EL (cell line): ENCODE data around the gene PPP1R12C.

ENCODE experiments used
- DNase-seq: peaks from one replicate; pipeline ENCODE4 v3.0.0-alpha.2; 2016

PPP1R12C gene

GRCh38 chr19:55088543-55089341 is 28.7 kb downstream of the PPP1R12C start:
- DNase-seq = peak; percentile 67

GRCh38 chr19:55088021-55088451 is 29.4 kb downstream of the PPP1R12C start:
- no peak for DNase-seq

DNA sequence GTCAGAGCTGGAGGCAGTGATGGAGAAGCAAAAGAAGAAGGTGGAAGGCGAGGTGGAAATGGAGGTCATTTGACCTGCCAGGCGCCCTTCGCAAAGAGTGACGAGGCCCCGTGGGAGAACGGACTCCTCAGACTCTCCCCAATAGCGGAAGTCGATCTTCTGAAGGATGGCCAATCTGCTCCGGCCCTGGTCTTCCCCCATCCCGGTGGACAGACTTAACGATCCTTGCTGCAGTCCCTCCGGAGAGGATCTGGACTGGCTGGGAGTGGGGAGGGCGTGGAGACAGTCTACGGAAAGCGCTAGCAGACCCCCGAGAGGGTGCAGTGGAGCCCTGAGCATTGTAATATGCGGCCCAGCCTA is 29.9 kb downstream of the PPP1R12C start:
- peak; percentile 55 for DNase-seq

DNA sequence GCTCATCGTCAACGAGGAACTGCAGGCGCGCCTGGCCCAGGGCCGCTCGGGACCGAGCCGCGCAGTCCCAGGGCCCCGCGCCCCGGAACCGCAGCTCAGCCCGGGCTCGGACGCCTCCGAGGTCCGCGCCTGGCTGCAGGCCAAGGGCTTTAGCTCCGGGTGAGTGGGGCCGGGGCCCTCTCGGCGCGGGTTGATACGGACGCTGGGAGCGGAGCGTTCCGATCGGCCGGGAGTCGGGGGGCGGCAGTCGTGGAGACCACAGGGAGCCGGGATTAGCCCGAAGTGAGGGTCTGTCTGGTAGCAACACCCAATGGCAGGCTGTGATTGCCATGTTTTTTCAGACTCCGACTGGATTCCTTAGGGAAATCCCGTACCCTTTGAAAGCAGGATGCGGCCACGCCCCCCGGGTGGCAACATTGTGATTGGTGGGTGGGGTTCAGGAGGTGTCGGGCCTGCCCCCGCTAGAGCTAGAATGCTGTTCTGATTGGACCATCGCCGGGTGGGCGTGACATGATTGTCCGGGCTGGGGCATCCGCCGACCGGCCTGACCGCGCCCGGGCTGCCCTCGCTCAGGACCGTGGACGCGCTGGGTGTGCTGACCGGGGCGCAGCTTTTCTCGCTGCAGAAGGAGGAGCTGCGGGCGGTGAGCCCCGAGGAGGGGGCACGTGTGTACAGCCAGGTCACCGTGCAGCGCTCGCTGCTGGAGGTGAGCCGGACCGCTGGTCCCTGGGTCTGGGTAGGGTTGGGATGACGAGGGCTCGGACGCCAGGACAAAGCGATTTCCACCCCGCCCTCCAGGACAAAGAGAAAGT is 30.5 kb downstream of the PPP1R12C start:
- DNase-seq = peak; percentile 97

GRCh38 chr19:55085923-55086715 is 31.3 kb downstream of the PPP1R12C start:
- DNase-seq = no peak

GRCh38 chr19:55084416-55084815 is 33.0 kb downstream of the PPP1R12C start:
- DNase-seq = no peak

GRCh38 chr19:55083004-55083850 is 34.2 kb downstream of the PPP1R12C start:
- DNase-seq = no peak

GRCh38 chr19:55082020-55082851 is 35.2 kb downstream of the PPP1R12C start:
- DNase-seq = peak; percentile 45

DNA sequence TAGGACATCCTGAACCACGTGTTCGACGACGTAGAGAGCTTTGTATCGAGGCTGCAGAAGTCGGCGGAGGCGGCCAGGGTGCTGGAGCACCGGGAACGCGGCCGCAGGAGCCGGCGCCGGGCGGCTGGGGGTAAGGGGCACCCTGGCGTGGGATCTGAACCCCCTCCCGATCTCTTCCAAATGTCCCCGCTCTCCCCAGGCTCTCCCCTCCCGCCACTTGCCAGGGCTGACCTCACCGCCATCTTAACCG is 35.7 kb downstream of the PPP1R12C start:
- no peak for DNase-seq

- peak; percentile 60 for DNase-seq
Observed at GRCh38 chr19:55080968-55081769, 36.3 kb downstream of the PPP1R12C start.

DNA sequence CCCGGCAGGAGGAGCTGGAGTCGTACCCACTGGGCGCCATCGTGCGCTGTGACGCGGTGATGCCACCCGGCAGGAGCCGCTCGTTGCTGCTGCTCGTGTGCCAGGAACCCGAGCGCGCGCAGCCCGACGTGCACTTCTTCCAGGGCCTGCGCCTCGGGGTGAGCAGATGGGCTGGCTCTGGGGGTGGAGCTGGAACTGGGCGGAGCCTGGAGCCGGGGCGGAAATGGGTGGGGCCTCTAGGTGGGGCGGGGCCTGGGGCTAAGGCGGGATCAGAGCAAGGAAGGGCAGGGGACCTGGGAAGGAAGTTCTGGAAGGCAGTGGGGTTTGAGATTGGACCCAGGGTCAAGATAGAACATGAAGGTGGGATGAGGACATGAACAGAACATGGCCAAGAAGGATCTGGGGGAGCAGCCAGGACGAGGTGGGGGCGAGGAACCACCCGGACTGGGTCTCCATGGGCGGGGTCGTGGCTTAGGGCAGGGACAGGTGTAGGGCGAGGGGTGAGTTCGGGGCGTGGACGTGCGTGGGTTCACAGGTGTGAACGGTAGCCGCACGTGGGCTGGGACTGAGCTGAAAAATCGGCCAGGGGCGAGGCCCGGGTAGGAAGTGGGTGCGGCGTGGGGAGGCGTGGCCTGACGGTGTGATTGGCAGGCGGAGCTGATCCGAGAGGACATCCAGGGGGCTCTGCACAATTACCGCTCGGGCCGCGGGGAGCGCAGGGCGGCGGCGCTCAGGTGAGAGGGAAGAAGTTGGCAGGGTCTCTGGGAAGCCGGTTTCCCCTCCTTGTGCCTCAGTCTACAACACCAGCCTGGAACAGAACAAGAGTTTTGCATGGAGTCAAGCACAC is 37.1 kb downstream of the PPP1R12C start:
- DNase-seq = peak; percentile 79

DNA sequence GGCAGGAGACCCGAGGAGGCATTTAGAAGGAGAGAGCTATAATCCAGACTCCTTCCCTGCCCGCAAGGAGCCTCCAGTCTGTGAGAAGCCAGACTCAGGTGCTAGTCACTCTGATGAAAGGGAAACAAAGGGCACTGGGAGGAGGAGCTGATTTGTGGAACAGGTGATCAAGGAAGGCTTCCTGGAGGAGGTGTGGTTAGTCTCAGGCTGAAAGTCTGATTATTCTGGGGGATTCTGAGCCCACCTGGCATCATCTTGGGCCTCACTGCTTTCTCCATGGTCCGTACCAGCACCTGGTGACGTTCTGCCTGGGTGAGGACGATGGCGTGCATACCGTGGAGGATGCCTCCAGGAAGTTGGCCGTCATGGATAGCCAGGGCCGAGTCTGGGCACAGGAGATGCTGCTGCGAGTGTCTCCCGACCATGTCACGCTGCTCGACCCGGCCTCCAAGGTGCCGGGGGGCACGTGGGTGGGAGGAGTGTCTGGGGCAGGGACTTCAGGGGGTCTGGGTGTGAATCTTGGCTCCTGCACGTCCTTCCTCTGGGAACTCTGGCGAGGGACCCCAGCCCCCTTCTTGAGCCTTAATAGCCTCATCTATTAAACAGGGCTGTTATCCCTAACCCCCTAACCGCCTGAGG is 37.9 kb downstream of the PPP1R12C start:
- no peak for DNase-seq

DNA sequence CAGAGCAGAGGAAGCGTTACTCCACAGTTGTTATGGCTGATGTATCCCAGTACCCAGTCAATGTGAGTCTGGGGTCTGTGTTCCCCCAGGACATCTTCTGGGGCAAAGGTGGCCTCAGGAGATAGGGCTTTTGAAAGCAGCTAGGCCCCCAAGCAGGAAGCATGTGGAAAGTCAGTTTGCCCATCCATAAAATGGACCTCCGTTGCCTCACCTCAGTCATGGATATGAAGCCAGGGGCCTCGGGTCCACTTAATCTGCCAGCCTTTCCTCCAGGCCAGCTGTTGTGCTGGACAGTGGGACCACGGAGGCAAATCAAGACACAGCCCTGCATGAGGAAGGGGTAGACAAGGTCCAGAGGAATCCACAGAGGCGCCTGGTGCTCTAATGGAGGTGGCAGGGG is 38.4 kb downstream of the PPP1R12C start:
- DNase-seq = no peak

GRCh38 chr19:55077106-55077505 is 40.3 kb downstream of the PPP1R12C start:
- DNase-seq = no peak

- DNase-seq = no peak
Observed at GRCh38 chr19:55076321-55076720, 41.1 kb downstream of the PPP1R12C start.

- no peak for DNase-seq
Observed at GRCh38 chr19:55075371-55075998, 42.0 kb downstream of the PPP1R12C start, which contains the start of gene EPS8L1. EPS8L1 (plus strand) TSS chr19:55075869; CDS start chr19:55076445, 576 bp downstream.

DNA sequence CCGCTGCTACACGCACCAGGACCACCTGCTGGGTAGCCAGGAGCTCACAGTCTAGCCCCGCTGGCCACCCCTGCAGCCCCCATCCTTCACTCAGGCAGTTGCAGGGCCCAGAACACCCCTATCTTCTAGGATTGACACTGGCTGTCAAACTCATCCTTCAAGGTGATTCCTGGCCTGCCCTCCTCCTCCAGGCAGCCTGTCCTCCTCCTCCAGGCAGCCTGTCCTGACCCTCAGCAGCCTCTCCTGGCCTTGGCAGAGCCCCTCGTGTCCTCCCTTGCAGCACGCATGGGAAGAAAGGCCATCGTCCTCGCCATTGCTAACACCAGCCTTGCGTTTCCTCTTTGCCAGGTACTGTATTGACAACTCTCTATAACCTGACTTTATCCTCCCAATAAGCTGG is 45.5 kb downstream of the PPP1R12C start:
- no peak for DNase-seq

- peak; percentile 80 for DNase-seq
Observed at GRCh38 chr19:55071129-55071502, 46.3 kb downstream of the PPP1R12C start.
